Upper lobe of left lung (tissue), 6 donors: ENCODE results near the gene FOXI3. TPM values are rescaled to one million over a fixed set of nuclear protein-coding genes. Genes with fewer than 3 reads are reported as not detected.

ENCODE experiments used
- ATAC-seq, 2 donors: fragments of 200-7000 bp; cut with Tn5 transposase; one replicate each; pipeline ENCODE4 v1.9.1; 2022; ENCODE audit warnings: mild to moderate bottlenecking in 2 of 2, moderate library complexity in 2 of 2; ENCODE audit not compliant: low FRiP score in 2 of 2
- DNase-seq, 2 donors: peaks; one replicate each; pipeline ENCODE4 v3.0.0-alpha.2; 2019 to 2020
- H3K27ac ChIP-seq, 4 donors: fragments of 200-600 bp; sonication (generic); one replicate each; pipeline ENCODE4 v1.5.1; 2016 to 2019
- H3K27me3 ChIP-seq, 4 donors: fragments of 200-600 bp; sonication (generic); one replicate each; pipeline ENCODE4 v1.5.1; 2017 to 2019
- H3K36me3 ChIP-seq, 4 donors: fragments of 200-600 bp; sonication (generic); one replicate each; pipeline ENCODE4 v1.5.1; 2016 to 2019
- H3K4me1 ChIP-seq, 4 donors: fragments of 200-600 bp; sonication (generic); one replicate each; pipeline ENCODE4 v1.5.1; 2018 to 2019
- H3K4me3 ChIP-seq, 4 donors: fragments of 200-600 bp; sonication (generic); one replicate each; pipeline ENCODE4 v1.5.1; 2017 to 2019; ENCODE audit warnings: mild to moderate bottlenecking in 2 of 4, moderate library complexity in 1 of 4
- H3K9me3 ChIP-seq, 4 donors: fragments of 200-600 bp; sonication (generic); one replicate each; pipeline ENCODE4 v1.5.1; 2018 to 2019
- CTCF ChIP-seq, 6 experiments: fragments of 450-650 bp in 4 of 6; fragments of 200-600 bp in 2 of 6; sonication (generic) in 2 of 6; IDR thresholded peaks; one replicate each; pipeline ENCODE4 v1.5.1; 2016 to 2019; ENCODE audit warnings: antibody characterized with exemption in 6 of 6
- EP300 ChIP-seq, 4 donors: sonication (generic); formaldehyde crosslinking; IDR thresholded peaks; one replicate each; pipeline ENCODE4 v1.5.1; 2017; ENCODE audit warnings: antibody characterized with exemption in 4 of 4, control low read depth in 2 of 4
- POLR2A ChIP-seq, 4 donors: fragments of 450-650 bp; IDR thresholded peaks; one replicate each; pipeline ENCODE4 v1.5.1; 2016 to 2017; ENCODE audit warnings: antibody characterized with exemption in 4 of 4, mild to moderate bottlenecking in 2 of 4
- POLR2AphosphoS5 ChIP-seq, 2 donors: sonication (generic); formaldehyde crosslinking; IDR thresholded peaks; one replicate each; pipeline ENCODE4 v1.5.1; 2017; ENCODE audit warnings: antibody characterized with exemption in 2 of 2
- WGBS, 2 donors: methylation state at CpG; one replicate each; pipeline ENCODE4 v1.1.5; 2017 to 2018; 5-methylcytosine and 5-hydroxymethylcytosine counted together
- total RNA-seq, 6 donors: library from RNA; depleted of rRNA in 4 of 6; stranded (reverse); fragments of >200 nt in 4 of 6; gene quantifications; one replicate each; pipeline versions ENCODE4 v1.1.0 to v1.2.1, GENCODE V29; 2016 to 2021
- donor health status: DM: no; HTN: no; CAD: no; lungs with moderate emphysema.
- donor health status: DM: no; HTN: yes; CAD: no; lungs with severe emphysema.

The FOXI3 gene
- total RNA-seq, 6 donors from 2014 or later = 0.09 TPM; not detected in 5

- Histone ChIP-seq H3K9me3 (no peaks in the 10 kb centered on the region), H3K4me1 (peaks cover 6 to 15% (median 9%) of the 10 kb centered on the region in 4 donors), H3K4me3 (peak overlapping the region in 1 of 4 donors; percentile 46), H3K36me3 (no peaks in the 10 kb centered on the region), H3K27me3 (peaks cover 6 to 40% (median 17%) of the 10 kb centered on the region in 4 donors), H3K27ac (no peak overlapping the region)
- TF ChIP-seq EP300 (IDR thresholded peaks at IDR 0.05) (no peak), POLR2A (IDR thresholded peaks at IDR 0.05) (no peak), CTCF (IDR thresholded peaks at IDR 0.05) (no peak), POLR2AphosphoS5 (IDR thresholded peaks at IDR 0.05) (no peak)
- DNase-seq (no peak), ATAC-seq (no peak)
- WGBS, 2 donors = 8 to 10% methylated on average over 29 of the region's 29 CpGs
Observed at GRCh38 chr2:88452980-88453582, 588 bp upstream of the FOXI3 start.

DNA sequence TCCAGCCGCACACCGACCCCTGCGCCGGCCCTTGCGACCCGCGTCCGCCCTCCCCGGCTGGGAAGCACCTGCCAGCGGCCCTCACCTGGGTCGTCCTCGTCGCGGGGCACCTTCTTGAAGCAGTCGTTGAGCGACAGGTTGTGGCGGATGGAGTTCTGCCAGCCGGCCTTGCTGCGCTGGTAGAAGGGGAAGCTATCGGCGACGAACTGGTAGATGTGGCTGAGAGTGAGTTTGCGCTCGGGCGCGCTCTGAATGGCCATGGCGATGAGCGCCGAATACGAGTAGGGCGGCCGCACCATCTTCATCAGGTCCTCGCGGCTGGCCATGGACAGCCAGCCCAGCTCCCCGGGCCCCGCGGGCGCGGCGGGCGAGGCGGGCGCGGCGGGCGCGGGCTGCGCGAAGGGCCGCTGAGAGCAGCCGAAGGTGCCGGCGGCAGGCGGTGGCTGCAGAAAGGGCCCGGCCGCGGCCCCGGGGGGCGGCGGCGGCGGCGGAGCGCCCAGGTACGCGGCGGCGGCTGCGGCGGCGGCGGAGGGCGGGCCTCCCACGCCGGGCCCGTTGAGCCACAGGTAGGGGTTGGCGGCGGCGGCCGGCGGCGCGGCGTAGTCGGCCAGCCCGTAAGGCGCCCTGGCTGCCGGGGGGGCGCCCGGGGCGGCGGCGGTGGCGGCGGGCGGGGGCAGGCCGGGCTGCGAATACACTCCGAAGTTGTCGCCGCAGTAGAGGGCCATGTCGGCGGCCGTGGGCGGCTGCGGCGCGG, 505 bp downstream of the FOXI3 start:
- DNase-seq (peak in 1 of 2 donors; percentile 85), ATAC-seq (no peak)
- 5 to 6% methylated on average over 14 to 36 of the region's 108 CpGs for WGBS, 2 donors
- Histone ChIP-seq H3K9me3 (no peaks in the 10 kb centered on the region), H3K27me3 (peaks cover 6 to 40% (median 17%) of the 10 kb centered on the region in 4 donors), H3K27ac (no peak overlapping the region), H3K36me3 (no peaks in the 10 kb centered on the region), H3K4me1 (peaks cover 6 to 15% (median 9%) of the 10 kb centered on the region in 4 donors), H3K4me3 (peak overlapping the region in 3 of 4 donors; percentile 28 to 46 (median 43))
- no peak for TF ChIP-seq EP300 (IDR thresholded peaks at IDR 0.05)
- TF ChIP-seq POLR2A (IDR thresholded peaks at IDR 0.05) = no peak
- TF ChIP-seq POLR2AphosphoS5 (IDR thresholded peaks at IDR 0.05) = no peak

GRCh38 chr2:88450925-88451810, 1.3 kb downstream of the FOXI3 start:
- ATAC-seq (no peak), DNase-seq (no peak)
- H3K4me3 ChIP-seq = no peak overlapping the region
- peaks cover 6 to 40% (median 17%) of the 10 kb centered on the region in 4 donors for H3K27me3 ChIP-seq
- no peaks in the 10 kb centered on the region for H3K9me3 ChIP-seq
- H3K36me3 ChIP-seq = no peaks in the 10 kb centered on the region
- H3K4me1 ChIP-seq = peaks cover 6 to 15% (median 9%) of the 10 kb centered on the region in 4 donors
- H3K27ac ChIP-seq = no peak overlapping the region
- WGBS, 2 donors = 13 to 18% methylated on average over 18 of the region's 18 CpGs
- no peak for TF ChIP-seq EP300 (IDR thresholded peaks at IDR 0.05)
- no peak for TF ChIP-seq POLR2AphosphoS5 (IDR thresholded peaks at IDR 0.05)
- TF ChIP-seq POLR2A (IDR thresholded peaks at IDR 0.05) = no peak
- no peak for TF ChIP-seq CTCF (IDR thresholded peaks at IDR 0.05)

DNA sequence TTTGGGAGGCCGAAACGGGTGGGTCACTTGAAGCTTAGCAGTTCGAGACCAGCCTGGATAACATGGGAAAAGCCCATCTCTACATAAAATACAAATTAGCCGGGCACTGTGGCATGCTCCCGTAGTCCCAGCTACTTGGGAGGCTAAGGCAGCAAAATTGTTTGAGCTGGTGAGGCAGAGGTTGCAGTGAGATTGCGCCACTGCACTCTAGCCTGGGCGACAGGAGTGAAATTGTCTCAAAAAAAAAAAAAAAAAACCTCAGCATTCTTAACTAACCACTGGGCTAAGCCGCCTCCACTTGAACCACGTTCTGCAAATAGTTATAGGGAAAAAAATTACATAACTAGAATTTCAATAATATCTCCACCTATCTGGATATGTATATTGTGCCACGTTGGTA, 2.3 kb downstream of the FOXI3 start:
- Histone ChIP-seq H3K4me1 (peaks cover 6 to 15% (median 9%) of the 10 kb centered on the region in 4 donors), H3K4me3 (no peak overlapping the region), H3K9me3 (no peaks in the 10 kb centered on the region), H3K36me3 (no peaks in the 10 kb centered on the region), H3K27ac (no peak overlapping the region), H3K27me3 (peaks cover 6 to 37% (median 16%) of the 10 kb centered on the region in 4 donors)
- ATAC-seq (no peak), DNase-seq (no peak)
- TF ChIP-seq POLR2AphosphoS5 (IDR thresholded peaks at IDR 0.05) = no peak
- WGBS, 2 donors = 72 to 80% methylated on average over 10 of the region's 10 CpGs

DNA sequence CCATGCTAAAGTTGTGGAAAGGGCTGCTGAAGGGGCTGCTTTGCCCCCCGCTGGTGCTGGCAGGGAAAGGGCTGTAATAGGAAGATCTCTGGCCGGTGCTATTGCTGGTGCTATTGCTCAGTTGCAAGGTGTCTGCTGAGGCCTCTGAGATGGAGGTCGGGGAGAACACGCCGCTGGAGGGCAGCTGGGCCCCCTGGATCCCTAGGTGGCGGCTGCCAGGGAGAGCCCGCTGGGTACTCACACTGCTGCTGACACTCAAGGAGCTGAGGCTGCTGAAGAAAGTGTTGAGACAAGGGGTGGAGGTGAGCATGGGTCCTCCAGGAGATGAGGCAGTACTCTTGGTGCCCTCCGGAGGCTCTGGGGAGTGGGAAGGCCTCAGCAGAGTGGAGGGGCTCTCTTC, 4.2 kb downstream of the FOXI3 start:
- H3K27me3 ChIP-seq = peaks cover 4 to 25% (median 14%) of the 10 kb centered on the region in 4 donors
- ATAC-seq = peak in 1 of 2 donors; percentile 32
- TF ChIP-seq POLR2A (IDR thresholded peaks at IDR 0.05) = no peak
- no peak for TF ChIP-seq POLR2AphosphoS5 (IDR thresholded peaks at IDR 0.05)
- no peak for TF ChIP-seq CTCF (IDR thresholded peaks at IDR 0.05)
- TF ChIP-seq EP300 (IDR thresholded peaks at IDR 0.05) = no peak
- peaks cover 6 to 15% (median 9%) of the 10 kb centered on the region in 4 donors for H3K4me1 ChIP-seq
- no peak overlapping the region for H3K4me3 ChIP-seq
- peak in 1 of 2 donors; percentile 16 for DNase-seq
- H3K36me3 ChIP-seq = no peaks in the 10 kb centered on the region
- no peaks in the 10 kb centered on the region for H3K9me3 ChIP-seq
- H3K27ac ChIP-seq = no peak overlapping the region
- WGBS, 2 donors = 77 to 81% methylated on average over 8 of the region's 8 CpGs
